ENCODE measurements around the gene MLKL.
A peak's percentile ranks its signal among the peaks of the same experiment; 100 is the strongest.

Gene MLKL

DNA sequence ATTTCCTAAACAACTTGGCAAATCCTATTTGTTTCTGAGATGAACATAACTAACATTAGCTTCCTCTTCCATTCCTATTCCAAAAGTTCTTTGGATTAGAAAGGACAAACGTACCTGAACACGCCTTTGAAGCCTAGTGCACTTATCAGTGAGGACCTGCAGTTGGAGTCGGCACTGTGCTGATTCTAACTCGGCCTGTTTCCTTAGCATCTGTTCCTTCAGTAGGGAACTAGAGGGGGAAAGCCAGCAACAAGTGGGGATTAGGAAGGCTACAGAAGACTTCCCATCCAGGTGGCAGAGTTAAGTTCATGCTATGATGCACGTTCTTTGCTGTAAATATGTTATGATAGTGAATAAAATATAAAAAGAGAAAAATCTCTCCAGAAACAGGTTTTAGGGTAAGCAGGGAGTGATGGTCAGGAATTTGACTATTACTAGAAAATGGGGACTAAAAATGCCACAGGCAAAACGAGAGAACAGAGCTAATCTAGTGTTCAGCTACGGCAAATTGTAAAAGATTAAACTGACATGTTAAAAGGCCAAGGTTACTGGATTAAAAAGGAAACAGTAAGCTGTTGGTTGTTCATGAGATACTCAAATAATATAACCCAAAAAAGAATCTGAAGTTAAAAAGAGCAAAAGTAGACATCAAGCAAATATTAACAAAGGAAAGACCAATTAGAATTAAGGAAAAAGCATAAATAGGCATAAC lies 62.8 kb downstream of the MLKL start:
- DNase-seq (ENCODE audit: low read depth): no peak
- no peak overlapping the region for H3K4me3 ChIP-seq (ENCODE audit: low read depth, low read length)
- TF ChIP-seq, protein P1, sequence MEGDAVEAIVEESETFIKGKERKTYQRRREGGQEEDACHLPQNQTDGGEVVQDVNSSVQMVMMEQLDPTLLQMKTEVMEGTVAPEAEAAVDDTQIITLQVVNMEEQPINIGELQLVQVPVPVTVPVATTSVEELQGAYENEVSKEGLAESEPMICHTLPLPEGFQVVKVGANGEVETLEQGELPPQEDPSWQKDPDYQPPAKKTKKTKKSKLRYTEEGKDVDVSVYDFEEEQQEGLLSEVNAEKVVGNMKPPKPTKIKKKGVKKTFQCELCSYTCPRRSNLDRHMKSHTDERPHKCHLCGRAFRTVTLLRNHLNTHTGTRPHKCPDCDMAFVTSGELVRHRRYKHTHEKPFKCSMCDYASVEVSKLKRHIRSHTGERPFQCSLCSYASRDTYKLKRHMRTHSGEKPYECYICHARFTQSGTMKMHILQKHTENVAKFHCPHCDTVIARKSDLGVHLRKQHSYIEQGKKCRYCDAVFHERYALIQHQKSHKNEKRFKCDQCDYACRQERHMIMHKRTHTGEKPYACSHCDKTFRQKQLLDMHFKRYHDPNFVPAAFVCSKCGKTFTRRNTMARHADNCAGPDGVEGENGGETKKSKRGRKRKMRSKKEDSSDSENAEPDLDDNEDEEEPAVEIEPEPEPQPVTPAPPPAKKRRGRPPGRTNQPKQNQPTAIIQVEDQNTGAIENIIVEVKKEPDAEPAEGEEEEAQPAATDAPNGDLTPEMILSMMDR (IDR thresholded peaks at IDR 0.05; ENCODE audit: insufficient read depth, low read depth, low read length, missing control alignments): no peak

- TF ChIP-seq, protein P1 (IDR thresholded peaks at IDR 0.05; ENCODE audit: insufficient read depth, low read depth, low read length, missing control alignments): no peak
- DNase-seq (ENCODE audit: low read depth): no peak
- no peak overlapping the region for H3K4me3 ChIP-seq (ENCODE audit: low read depth, low read length)
These were observed 65.4 kb downstream of the MLKL start for GRCh38 chr16:74635303-74635702.

- no peak for DNase-seq (ENCODE audit: low read depth)
- no peak overlapping the region for H3K4me3 ChIP-seq (ENCODE audit: low read depth, low read length)
- TF ChIP-seq, protein P1 (IDR thresholded peaks at IDR 0.05; ENCODE audit: insufficient read depth, low read depth, low read length, missing control alignments): no peak
These were observed 67.0 kb downstream of the MLKL start for GRCh38 chr16:74633686-74634085.

DNA sequence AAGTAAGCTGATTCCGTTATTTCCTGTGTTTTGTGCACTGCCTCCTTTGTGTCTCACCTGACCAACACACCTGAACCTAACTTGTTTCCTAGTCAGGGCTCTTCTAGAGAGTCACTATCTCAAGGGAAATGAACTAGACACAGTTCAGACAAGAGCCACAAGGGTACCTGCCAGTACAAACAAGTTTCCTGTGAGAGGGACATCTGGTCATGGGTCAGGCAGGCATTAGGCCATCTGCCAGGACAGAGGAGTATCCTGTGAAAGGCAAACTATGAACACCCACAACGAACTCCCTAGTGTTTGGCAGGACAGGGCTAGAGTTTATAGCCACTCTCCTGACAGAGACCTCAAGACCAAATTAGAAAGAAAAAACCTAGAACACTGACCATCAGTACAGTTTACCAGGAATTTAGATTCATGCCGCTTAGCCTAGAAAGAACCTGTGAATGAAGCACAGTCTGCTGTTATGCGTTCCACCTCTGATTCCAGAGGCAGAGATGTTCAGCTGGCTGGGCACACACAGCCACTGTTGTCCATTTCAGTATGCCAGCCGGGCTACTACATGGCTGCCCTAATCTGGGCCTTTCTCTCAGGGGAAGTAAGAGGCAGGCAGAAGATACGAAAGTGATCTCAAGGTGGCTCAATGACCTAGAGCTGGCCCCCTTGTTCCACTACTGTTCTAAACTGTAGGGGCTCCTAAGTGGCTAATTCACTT lies 73.0 kb downstream of the MLKL start:
- DNase-seq (ENCODE audit: low read depth): no peak
- no peak overlapping the region for H3K4me3 ChIP-seq (ENCODE audit: low read depth, low read length)
- TF ChIP-seq, protein P1 (IDR thresholded peaks at IDR 0.05; ENCODE audit: insufficient read depth, low read depth, low read length, missing control alignments): no peak

DNA sequence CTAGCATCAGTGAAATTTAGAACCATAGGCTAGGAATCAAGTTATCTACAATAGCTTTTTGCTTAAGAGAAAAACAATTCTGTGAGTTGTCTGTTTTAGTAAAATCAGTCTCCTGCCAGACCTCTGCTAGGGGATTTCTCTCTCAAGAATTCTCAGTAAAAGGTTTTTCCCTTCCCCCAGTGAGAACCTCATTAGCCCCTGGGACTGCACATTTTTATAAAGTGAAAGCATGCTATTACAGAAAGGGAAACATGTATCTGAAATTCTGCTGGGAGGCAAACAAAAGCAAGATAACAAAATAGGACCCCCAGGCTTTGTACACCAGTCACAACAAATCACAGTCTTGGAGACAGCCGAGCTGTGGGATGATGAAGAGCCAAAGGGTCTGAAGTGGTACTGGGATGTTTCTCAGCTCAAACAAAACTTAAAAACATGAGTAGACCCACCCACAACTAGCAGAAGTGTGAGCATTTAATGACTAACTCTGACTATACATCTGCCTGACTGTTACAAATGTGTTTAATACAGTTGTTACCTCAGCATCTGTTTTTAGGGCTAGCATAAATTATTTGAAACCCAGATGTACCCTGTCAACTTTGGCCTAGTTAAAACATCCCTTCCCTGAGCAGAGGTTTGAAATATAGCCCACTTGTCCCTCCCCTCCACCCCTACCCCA lies 73.8 kb downstream of the MLKL start:
- TF ChIP-seq, protein P1 (IDR thresholded peaks at IDR 0.05; ENCODE audit: insufficient read depth, low read depth, low read length, missing control alignments): no peak
- H3K4me3 ChIP-seq (ENCODE audit: low read depth, low read length): no peak overlapping the region
- DNase-seq (ENCODE audit: low read depth): peak; percentile 47

DNA sequence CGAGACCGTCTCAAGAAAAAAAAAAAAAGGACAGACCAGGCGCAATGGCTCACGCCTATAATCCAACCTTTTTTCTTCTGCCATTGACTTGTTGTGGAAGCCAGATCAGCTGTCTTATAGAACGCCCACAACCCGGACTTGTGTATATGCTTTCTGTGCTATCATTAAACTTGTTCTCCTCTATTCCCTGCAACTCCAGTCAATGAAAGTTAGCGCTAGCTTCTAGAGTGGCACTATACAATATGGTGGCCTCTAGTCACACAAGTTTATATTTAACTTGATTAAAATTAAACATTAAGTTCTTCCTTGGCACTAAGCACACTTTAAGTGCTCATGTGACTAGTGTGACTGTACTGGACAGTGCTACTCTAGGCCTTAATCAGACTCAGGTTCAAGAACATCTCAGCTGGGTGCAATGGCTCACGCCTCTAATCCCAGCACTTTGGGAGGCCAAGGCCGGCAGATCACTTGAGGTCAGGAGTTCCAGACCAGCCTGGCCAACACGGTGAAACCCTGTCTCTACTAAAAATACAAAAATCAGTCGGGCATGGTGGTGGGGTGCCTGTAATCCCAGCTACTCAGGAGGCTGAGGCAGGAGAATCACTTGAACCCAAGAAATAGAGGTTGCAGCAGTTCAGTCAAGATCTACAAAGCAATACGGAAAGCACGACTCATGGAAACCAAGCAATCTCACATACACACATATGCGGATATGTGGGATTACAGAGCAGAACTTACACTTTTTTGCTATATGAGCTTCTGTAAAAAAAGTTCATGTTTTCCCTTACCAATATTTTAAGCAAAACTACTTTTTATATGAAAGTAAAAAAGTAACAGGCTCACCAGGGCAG lies 74.9 kb downstream of the MLKL start:
- DNase-seq (ENCODE audit: low read depth): no peak
- TF ChIP-seq, protein P1 (IDR thresholded peaks at IDR 0.05; ENCODE audit: insufficient read depth, low read depth, low read length, missing control alignments): no peak
- H3K4me3 ChIP-seq (ENCODE audit: low read depth, low read length): no peak overlapping the region
